C4-2B (cell line): Measurements from ENCODE around the gene INO80E.

ENCODE experiments used
- ZFX ChIP-seq: fragments of 450-650 bp; IDR thresholded peaks from 2 replicates; pipeline ENCODE4 v1.6.1; 2017
- TF ChIP-seq, protein P1 (sequence below): fragments of 450-650 bp; conservative IDR thresholded peaks from 2 replicates; pipeline ENCODE4 v1.5.1; 2017; ENCODE audit warnings: mild to moderate bottlenecking

DNA sequence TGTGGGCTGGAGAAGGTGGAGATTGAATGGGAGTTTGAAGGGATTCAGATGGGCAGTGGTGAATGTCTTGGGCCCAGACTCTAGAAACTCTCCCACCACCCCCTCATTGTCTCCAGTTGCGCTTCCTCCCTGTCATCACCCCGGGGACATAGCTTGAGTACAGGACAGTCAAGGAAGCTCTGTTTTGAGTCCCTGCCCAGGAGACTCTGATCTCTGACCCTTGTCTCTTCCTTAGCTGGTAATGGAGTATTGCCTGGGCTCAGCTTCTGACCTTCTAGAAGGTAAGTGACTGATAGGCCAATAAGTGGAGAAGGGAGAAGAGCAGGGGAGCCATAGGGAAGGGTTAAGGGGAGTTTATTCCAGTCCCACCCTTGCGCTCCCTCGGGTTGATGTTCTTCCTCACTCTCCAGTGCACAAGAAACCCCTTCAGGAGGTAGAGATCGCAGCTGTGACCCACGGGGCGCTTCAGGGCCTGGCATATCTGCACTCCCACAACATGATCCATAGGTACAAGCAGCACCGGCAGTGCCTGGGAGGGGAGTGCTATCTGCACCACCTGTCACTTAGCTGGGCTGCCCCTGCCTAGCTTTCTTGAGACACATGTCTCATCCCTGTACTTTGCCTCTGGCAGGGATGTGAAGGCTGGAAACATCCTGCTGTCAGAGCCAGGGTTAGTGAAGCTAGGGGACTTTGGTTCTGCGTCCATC, 17.3 kb upstream of the INO80E start:
- TF ChIP-seq, protein P1, sequence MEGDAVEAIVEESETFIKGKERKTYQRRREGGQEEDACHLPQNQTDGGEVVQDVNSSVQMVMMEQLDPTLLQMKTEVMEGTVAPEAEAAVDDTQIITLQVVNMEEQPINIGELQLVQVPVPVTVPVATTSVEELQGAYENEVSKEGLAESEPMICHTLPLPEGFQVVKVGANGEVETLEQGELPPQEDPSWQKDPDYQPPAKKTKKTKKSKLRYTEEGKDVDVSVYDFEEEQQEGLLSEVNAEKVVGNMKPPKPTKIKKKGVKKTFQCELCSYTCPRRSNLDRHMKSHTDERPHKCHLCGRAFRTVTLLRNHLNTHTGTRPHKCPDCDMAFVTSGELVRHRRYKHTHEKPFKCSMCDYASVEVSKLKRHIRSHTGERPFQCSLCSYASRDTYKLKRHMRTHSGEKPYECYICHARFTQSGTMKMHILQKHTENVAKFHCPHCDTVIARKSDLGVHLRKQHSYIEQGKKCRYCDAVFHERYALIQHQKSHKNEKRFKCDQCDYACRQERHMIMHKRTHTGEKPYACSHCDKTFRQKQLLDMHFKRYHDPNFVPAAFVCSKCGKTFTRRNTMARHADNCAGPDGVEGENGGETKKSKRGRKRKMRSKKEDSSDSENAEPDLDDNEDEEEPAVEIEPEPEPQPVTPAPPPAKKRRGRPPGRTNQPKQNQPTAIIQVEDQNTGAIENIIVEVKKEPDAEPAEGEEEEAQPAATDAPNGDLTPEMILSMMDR: no peak
- TF ChIP-seq ZFX: no peak
